ENCODE measurements around the gene KIAA1549.

DNA sequence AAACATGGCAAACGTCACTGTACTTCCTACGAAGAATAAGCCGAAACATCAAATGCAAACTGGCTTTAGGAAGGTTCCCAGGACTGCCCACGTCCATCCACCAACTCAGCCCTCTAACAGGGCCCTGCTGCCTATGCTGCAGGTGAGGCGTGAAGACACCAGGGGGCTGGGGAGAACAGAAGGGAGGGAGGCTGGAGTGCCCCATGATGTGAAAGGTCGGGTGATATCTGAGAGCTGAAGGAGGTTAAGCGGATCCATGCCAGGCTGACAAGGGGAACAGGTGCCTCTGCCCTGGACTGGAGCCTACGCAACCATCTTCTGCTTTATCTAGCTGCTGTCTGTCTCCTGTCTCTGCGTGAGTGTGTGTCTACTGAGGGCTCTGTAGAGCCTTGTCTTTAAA, 143.0 kb downstream of the KIAA1549 start:
- no peak for TF ChIP-seq EZH2 (IDR thresholded peaks at IDR 0.05; ENCODE audit: low read depth)
- TF ChIP-seq, protein P1, sequence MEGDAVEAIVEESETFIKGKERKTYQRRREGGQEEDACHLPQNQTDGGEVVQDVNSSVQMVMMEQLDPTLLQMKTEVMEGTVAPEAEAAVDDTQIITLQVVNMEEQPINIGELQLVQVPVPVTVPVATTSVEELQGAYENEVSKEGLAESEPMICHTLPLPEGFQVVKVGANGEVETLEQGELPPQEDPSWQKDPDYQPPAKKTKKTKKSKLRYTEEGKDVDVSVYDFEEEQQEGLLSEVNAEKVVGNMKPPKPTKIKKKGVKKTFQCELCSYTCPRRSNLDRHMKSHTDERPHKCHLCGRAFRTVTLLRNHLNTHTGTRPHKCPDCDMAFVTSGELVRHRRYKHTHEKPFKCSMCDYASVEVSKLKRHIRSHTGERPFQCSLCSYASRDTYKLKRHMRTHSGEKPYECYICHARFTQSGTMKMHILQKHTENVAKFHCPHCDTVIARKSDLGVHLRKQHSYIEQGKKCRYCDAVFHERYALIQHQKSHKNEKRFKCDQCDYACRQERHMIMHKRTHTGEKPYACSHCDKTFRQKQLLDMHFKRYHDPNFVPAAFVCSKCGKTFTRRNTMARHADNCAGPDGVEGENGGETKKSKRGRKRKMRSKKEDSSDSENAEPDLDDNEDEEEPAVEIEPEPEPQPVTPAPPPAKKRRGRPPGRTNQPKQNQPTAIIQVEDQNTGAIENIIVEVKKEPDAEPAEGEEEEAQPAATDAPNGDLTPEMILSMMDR (conservative IDR thresholded peaks at IDR 0.05): no peak
